Fibroblast of the aortic adventitia (primary cell): ENCODE data around the gene C11orf52. TPM values are rescaled to one million over a fixed set of nuclear protein-coding genes. Genes with fewer than 3 reads are reported as not detected.

ENCODE experiments used
- DNase-seq: peaks from one replicate; pipeline ENCODE4 v3.0.0-alpha.2; 2010; ENCODE audit warnings: low read depth
- H3K4me3 ChIP-seq: 2 replicates; pipeline ENCODE4 v1.5.1; 2011; ENCODE audit warnings: low read depth, mild to moderate bottlenecking, control low read depth, low read length, moderate library complexity
- CTCF ChIP-seq: IDR thresholded peaks from 2 replicates; pipeline ENCODE4 v1.5.1; 2011; ENCODE audit warnings: mild to moderate bottlenecking, low read length, control low read depth, inconsistent platforms; ENCODE audit not compliant: insufficient read depth
- small RNA-seq: library from RNA; depleted of rRNA; stranded (forward); fragments of <200 nt; gene quantifications from one replicate; pipeline ENCODE3, GENCODE V24; 2012
- total RNA-seq: library from RNA; depleted of rRNA; stranded (reverse); fragments of >200 nt; gene quantifications from 2 replicates; pipeline ENCODE4 v1.2.3, GENCODE V29; 2012; ENCODE audit warnings: low replicate concordance

C11orf52 gene
- total RNA-seq, 1 donor: 0.63 TPM

DNA sequence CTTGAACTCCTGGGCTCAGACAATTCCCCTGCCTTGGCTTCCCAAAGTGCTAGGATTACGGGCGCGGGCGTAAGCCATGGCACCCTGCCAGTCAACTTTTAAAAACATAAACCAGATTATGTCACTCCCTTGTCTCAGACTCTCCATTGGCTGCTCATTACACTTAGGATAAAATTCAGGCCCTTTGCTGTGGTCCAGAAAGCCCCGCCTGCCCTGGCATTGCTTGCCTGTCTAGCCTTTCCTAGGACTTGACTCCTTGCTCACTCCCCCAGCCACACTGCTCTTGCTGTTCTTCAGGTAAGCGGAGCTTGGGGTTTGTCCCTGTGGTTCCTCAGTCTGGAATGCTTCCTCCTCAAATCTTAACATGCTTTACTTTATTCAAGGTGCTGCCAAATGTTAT is 48.9 kb downstream of the C11orf52 start:
- peak; percentile 34 for DNase-seq
- TF ChIP-seq CTCF: no peak
- no peak overlapping the region for H3K4me3 ChIP-seq

- DNase-seq: no peak
- TF ChIP-seq CTCF: no peak
These were observed 50.6 kb downstream of the C11orf52 start for GRCh38 chr11:111969344-111969743.

GRCh38 chr11:111974446-111974845 is 55.7 kb downstream of the C11orf52 start:
- no peak for DNase-seq
- no peak for TF ChIP-seq CTCF

More at GRCh38 chr11:111969344-111969743, 50.6 kb downstream of the C11orf52 start:
- H3K4me3 ChIP-seq: no peak overlapping the region

GRCh38 chr11:111975076-111975806 is 56.5 kb downstream of the C11orf52 start:
- TF ChIP-seq CTCF: peak; percentile 18
- no peak for DNase-seq
- no peak overlapping the region for H3K4me3 ChIP-seq

More at GRCh38 chr11:111974446-111974845, 55.7 kb downstream of the C11orf52 start:
- H3K4me3 ChIP-seq: no peak overlapping the region

- no peak for DNase-seq
- TF ChIP-seq CTCF: no peak
- peak overlapping the region; percentile 84 for H3K4me3 ChIP-seq
These were observed 57.5 kb downstream of the C11orf52 start for GRCh38 chr11:111976119-111976766.

Small RNA genes within 50 kb of the gene (small RNA-seq; reads per million reads assigned to genes)
- not detected for gene C11orf52
- not detected for gene RNA5SP351
- gene RPL37AP8: not detected

Other genes starting within 250 kb of the C11orf52 start
- gene PPP2R1B, start 152.5 kb upstream of the C11orf52 start, total RNA-seq: 18.4 and 27.1 TPM in 2 replicates
- 15.2 and 41.7 TPM in 2 replicates for gene ALG9, start 47.3 kb upstream of the C11orf52 start, total RNA-seq
- gene FDXACB1, start 39.7 kb upstream of the C11orf52 start, total RNA-seq: 0.98 and 3.7 TPM in 2 replicates
- 11.3 and 14.9 TPM in 2 replicates for gene CFAP68, start 39.4 kb upstream of the C11orf52 start, total RNA-seq
- 60.2 and 73.3 TPM in 2 replicates for gene CRYAB, start 7.1 kb upstream of the C11orf52 start, total RNA-seq
- gene HSPB2, start 6.2 kb upstream of the C11orf52 start, total RNA-seq: 1.5 and 3.3 TPM in 2 replicates
- 22.1 and 24.8 TPM in 2 replicates for gene DIXDC1, start 18.4 kb downstream of the C11orf52 start, total RNA-seq
- gene DLAT, start 106.5 kb downstream of the C11orf52 start, total RNA-seq: 16.6 and 35.0 TPM in 2 replicates
- gene PIH1D2, start 155.1 kb downstream of the C11orf52 start, total RNA-seq: 5.1 and 5.5 TPM in 2 replicates
- 26.2 and 31.1 TPM in 2 replicates for gene NKAPD1, start 155.4 kb downstream of the C11orf52 start, total RNA-seq
- gene TIMM8B, start 167.8 kb downstream of the C11orf52 start, total RNA-seq: 27.5 and 41.5 TPM in 2 replicates
- 40.1 and 110 TPM in 2 replicates for gene SDHD, start 168.0 kb downstream of the C11orf52 start, total RNA-seq
- 0.81 and 1.4 TPM in 2 replicates for gene IL18, start 245.2 kb downstream of the C11orf52 start, total RNA-seq
- 0.36 TPM in 1 of 2 replicates, not detected in the other for gene TEX12, start 248.5 kb downstream of the C11orf52 start, total RNA-seq